HG02571 (cell line): ENCODE data around the gene RUVBL2.

Experiments
- ATAC-seq: cut with Tn5 transposase; IDR thresholded peaks from one replicate; pipeline ENCODE4 v1.9.1; 2021; ENCODE audit warnings: mild to moderate bottlenecking, moderate library complexity; ENCODE audit not compliant: unreplicated experiment

The RUVBL2 gene

DNA sequence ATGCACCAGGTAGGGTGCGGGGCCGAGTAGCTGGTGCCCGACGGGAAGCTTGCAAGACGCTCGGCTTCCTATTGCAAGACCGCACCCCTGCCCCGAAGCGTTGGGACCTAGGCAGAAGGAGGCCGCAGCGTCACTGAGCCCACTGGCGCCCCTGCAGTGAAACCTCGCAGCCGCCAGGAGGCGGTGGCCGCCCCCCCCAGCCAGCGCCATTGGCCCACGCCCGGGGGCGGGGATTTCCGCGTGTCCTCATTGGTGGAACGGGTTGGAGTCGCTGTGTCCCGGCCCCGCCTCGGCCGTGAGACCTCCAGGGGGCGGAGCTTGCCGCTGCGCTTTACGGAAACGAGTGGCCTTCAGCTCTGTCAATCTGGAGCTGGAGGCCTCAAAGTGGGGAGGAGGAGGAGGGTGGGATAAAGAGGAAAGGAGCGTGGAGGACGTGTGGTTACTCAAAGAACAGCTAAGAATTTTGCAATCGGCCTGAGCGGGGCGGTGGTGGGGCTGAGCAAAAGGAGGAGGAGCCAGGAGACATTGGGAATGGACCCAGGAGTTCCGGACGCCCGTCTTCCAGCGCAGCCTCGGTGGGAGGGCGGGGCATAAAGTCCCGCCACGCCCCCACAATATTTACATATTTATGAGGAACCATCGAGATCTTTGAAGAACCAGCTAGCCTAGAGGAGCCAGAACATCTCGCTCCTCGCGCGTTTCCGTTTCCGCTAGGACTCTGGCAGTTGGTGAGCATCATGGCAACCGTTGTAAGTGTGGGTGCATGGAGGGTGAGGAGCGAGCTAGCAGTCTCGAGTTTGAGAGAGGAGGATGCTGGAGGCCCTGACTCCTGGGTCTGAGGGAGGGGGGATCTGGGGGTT, at the start of gene RUVBL2, which contains the start of gene GYS1:
Gene RUVBL2, plus strand, starts transcription at position 713 of the 860 bp plus-strand sequence. Its CDS starts 25 bp downstream, at position 738.
Gene GYS1, minus strand, starts transcription at position 135 of the 860 bp plus-strand sequence. CDS start 197 bp downstream, outside the sequence.
- peak; percentile 79 for ATAC-seq

- ATAC-seq, result no peak
Observed at GRCh38 chr19:48945415-48945814, 48.3 kb upstream of the RUVBL2 start.

DNA sequence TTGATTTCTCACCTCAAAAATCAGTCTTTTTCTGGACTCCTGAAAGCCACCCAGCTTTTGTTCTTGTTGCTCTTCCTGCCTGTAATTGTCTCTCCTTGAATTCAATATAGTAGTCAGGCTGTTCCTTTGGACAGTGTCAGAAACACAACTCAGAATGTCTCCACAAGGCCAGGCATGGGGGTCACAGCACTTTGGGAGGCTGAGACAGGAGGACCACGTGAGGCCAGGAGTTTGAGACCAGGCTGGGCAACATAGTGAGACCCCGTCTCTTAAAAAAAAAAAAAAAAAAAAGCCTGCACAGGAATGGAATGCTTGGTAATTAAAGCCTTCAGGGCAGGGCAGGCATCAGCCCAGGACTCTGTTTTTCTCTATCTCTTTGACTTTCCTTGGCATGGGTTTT, 47.9 kb upstream of the RUVBL2 start:
- ATAC-seq, result no peak

GRCh38 chr19:48946463-48947257, 47.0 kb upstream of the RUVBL2 start:
- ATAC-seq, result no peak

GRCh38 chr19:48947258-48947542, 46.5 kb upstream of the RUVBL2 start:
- ATAC-seq, result no peak

- ATAC-seq, result no peak
Observed at GRCh38 chr19:48950159-48950558, 43.5 kb upstream of the RUVBL2 start.

DNA sequence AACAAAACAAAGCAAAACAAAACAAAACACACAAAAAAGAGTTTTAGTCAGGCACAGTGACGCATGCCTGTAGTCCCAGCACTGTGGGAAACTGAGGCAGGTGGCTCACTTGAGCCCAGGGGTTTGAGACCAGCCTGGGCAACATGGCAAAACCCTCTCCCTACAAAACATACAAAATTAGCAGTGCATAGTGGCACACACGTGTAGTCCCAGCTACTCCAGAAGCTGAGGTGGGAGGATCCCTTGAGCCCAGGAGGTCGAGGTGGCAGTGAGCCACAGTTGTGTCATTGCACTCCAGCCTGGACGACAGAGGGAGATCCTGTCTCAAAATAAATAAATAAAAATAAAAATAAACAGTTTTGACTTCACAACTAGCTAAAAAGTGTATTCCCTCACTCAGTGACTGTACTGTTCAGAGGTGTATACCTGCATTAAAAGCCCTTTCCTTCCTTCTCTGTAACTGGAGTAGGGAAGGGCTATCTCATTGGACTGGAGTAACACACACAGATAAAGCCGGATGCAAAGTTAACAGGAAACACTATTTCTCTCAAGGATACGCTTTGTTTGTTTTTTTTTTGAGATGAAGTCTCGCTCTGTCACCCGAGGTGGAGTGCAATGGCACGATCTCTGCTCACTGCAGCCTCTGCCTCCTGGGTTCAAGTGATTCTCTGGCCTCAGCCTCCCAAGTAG, 42.7 kb upstream of the RUVBL2 start:
- ATAC-seq, result no peak

DNA sequence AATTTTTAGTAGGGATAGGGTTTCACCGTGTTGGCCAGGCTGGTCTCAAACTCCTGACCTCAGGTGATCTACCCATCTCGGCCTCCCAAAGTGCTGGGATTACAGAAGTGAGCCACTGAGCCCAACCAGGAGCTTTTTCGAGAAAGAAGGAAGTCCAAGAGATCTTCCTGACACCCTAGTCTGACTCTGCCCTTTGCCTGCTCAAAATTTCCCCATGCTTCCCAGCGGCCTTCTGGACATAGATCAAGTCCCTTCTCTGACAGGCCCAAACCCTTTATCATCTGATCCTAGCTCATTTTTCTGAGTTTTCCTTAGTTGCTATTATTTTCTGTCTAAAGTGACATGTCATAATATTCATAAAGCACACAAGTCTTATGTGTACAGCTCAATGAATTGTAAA, 40.5 kb upstream of the RUVBL2 start:
- ATAC-seq, result no peak

- peak; percentile 7 for ATAC-seq
Observed at GRCh38 chr19:48953990-48954594, 39.6 kb upstream of the RUVBL2 start.

DNA sequence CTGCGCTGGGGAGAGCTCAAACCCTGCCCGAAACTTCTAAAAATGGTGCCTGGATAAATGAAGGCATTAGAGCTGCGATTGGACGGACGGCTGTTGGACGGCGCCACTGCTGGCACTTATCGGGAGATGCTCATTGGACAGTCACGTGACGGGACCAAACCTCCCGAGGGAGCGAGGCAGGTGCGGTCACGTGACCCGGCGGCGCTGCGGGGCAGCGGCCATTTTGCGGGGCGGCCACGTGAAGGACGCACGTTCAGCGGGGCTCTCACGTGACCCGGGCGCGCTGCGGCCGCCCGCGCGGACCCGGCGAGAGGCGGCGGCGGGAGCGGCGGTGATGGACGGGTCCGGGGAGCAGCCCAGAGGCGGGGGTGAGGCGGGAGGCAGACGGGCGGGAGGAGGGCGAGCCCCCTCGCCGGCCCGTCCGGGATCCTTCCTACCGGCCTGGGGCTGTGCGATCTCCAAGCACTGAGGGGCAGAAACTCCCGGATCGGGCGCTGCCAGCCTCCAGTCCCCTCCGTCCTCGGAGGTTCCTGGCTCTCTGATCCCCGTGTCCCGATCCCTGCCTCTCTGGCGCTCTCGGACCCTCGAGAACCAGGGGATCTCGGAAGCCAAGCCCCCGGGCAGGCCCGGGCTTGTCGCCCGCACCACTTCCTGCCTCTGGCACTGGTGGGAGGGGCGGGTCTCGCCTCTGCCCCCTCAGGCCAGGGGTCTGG, 38.9 kb upstream of the RUVBL2 start, which contains the start of gene BAX:
Gene BAX, plus strand, starts transcription at position 281 of the 713 bp plus-strand sequence. Its CDS starts 54 bp downstream, at position 335.
- peak; percentile 73 for ATAC-seq

GRCh38 chr19:48955308-48955958, 38.3 kb upstream of the RUVBL2 start:
- no peak for ATAC-seq

DNA sequence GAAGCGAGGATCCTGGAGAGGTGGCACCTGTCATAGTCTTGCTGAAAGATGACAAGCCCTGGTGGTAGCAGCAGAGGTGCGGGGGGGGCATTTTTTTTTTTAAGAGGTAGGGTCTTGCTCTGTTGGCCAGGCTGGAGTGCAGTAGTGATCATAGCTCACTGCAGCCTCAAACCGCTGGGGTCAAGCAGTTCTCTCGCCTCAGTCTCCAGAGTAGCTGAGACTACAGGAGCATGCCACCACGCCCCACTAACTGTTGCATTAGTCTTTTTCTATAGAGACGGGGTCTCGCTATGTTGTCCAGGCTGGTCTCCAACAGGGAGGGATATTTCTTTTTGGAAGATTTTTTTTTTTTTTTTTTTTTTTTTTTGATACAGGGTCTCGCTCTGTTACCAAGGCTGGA, 35.7 kb upstream of the RUVBL2 start:
- ATAC-seq, result no peak

DNA sequence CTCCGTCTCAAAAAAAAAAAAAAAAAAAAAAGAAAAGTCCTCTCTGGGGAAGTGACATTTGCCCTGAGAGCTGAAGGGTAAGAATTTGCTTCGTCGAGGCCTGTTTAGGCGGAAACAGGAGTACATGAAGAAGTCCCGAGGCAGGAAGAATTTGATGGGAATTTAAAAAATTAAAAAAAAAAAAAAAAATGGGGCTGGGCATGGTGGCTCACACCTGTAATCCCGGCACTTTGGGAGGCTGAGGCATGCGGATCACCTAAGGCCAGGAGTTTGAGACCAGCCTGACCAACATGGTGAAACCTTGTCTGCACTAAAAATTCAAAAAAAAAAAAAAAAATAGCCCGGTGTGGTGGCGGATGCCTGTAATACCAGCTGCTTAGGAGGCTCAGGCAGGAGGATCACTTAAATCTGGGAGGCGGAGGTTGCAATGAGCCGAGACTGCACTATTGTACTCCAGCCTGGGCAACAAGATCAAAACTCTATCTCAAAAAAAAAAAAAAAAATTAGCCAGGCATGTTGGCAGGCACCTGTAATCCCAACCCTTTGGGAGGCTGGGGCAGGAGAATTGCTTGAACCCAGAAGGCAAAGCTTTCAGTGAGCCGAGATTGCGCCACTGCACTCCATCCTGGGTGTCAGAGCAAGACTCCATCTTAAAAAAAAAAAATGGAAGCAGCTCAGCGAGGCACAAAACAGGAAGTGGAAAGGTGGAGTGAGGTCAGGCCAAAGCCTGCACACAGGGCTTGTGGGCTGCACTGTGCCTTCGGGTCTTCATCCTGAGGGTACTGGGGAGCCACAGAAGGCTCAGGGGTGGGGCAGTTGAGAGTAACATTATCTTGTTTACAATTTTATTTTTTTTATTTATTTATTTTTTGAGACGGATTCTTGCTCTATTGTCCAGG, 34.1 kb upstream of the RUVBL2 start:
- ATAC-seq, result no peak

DNA sequence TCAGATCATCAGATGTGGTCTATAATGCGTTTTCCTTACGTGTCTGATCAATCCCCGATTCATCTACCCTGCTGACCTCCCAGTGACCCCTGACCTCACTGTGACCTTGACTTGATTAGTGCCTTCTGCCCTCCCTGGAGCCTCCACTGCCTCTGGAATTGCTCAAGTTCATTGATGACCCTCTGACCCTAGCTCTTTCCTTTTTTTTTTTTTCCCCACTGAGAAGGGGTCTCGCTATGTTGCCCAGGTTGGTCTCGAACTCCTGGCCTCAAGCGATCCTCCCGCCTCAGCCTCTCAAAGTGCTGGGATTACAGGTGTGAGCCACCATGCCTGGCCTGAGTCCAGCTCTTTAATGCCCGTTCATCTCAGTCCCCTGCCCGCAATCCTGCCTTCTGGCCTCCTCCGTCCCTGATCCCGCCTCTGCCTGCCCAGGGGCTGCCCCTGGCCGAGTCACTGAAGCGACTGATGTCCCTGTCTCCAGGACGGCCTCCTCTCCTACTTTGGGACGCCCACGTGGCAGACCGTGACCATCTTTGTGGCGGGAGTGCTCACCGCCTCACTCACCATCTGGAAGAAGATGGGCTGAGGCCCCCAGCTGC, 32.5 kb upstream of the RUVBL2 start:
- ATAC-seq, result no peak

DNA sequence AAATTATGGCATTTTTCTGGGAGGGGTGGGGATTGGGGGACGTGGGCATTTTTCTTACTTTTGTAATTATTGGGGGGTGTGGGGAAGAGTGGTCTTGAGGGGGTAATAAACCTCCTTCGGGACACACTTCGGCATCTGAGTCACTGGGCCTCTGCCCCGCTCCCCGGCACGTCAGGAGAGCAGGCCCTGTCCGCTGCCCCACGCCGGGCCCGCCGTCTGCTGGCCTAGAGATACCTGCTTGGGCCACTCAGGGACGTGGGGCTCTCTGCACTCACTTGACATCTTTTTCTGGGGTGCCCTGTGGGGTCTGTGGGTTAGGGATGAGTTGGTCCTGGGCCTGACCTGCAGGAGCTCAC, 32.0 kb upstream of the RUVBL2 start:
- no peak for ATAC-seq

- no peak for ATAC-seq
Observed at GRCh38 chr19:48962029-48962848, 31.4 kb upstream of the RUVBL2 start.

DNA sequence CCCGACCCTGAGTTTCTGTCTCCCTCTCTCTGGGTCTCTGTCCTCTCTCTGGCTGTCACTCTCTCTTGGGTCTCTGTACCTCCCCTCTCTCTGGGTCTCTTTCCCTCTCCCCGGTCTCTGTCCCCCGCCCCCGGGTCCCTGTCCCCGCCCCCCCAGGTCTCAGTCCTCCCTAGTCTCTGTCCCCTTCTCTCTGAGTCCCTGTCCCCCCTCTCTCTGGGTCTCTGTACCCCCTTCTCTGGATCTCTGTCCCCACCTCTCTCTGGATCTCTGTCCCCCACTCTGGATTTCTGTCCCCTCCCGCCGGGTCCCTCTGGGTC, 30.9 kb upstream of the RUVBL2 start:
- ATAC-seq, result no peak
